ENCODE results near the gene SERPINB2.
"Not testable (repeated sequence)": the region's sequence is repeated elsewhere in the genome, so short reads cannot be mapped to it uniquely, and the experiment has no call there.

The SERPINB2 gene

GRCh38 chr18:63917817-63918216, 30.3 kb downstream of the SERPINB2 start:
- DNase-seq (ENCODE audit: low read depth), result no peak
- no peak for TF ChIP-seq CTCF (IDR thresholded peaks at IDR 0.05; ENCODE audit: control insufficient read depth, insufficient read depth, low read depth, low read length, missing control alignments)
- no peak overlapping the region for H3K4me3 ChIP-seq (ENCODE audit: control insufficient read depth, low read depth, low read length)

- no peak for TF ChIP-seq CTCF (IDR thresholded peaks at IDR 0.05; ENCODE audit: control insufficient read depth, insufficient read depth, low read depth, low read length, missing control alignments)
- DNase-seq (ENCODE audit: low read depth), result no peak
- no peak overlapping the region for H3K4me3 ChIP-seq (ENCODE audit: control insufficient read depth, low read depth, low read length)
These were observed 34.5 kb downstream of the SERPINB2 start for GRCh38 chr18:63922049-63922448.

- DNase-seq (ENCODE audit: low read depth), result no peak
- no peak overlapping the region for H3K4me3 ChIP-seq (ENCODE audit: control insufficient read depth, low read depth, low read length)
- no peak for TF ChIP-seq CTCF (IDR thresholded peaks at IDR 0.05; ENCODE audit: control insufficient read depth, insufficient read depth, low read depth, low read length, missing control alignments)
These were observed 37.0 kb downstream of the SERPINB2 start for GRCh38 chr18:63924551-63924950.

GRCh38 chr18:63928331-63928730, 40.8 kb downstream of the SERPINB2 start:
- TF ChIP-seq CTCF (IDR thresholded peaks at IDR 0.05; ENCODE audit: control insufficient read depth, insufficient read depth, low read depth, low read length, missing control alignments), result no peak
- DNase-seq (ENCODE audit: low read depth), result no peak
- no peak overlapping the region for H3K4me3 ChIP-seq (ENCODE audit: control insufficient read depth, low read depth, low read length)

GRCh38 chr18:63929369-63929768, 41.9 kb downstream of the SERPINB2 start:
- DNase-seq (ENCODE audit: low read depth); H3K4me3 ChIP-seq (ENCODE audit: control insufficient read depth, low read depth, low read length): not testable (repeated sequence)

GRCh38 chr18:63930773-63931354, 43.4 kb downstream of the SERPINB2 start:
- DNase-seq (ENCODE audit: low read depth), result no peak
- H3K4me3 ChIP-seq (ENCODE audit: control insufficient read depth, low read depth, low read length), result no peak overlapping the region
- TF ChIP-seq CTCF (IDR thresholded peaks at IDR 0.05; ENCODE audit: control insufficient read depth, insufficient read depth, low read depth, low read length, missing control alignments), result no peak

GRCh38 chr18:63936156-63936931, 48.8 kb downstream of the SERPINB2 start:
- H3K4me3 ChIP-seq (ENCODE audit: control insufficient read depth, low read depth, low read length), result peak overlapping the region; percentile 80
- peak; percentile 77 for TF ChIP-seq CTCF (IDR thresholded peaks at IDR 0.05; ENCODE audit: control insufficient read depth, insufficient read depth, low read depth, low read length, missing control alignments)
- DNase-seq (ENCODE audit: low read depth), result no peak
